Mammary epithelial cell (primary cell): ENCODE data around the gene BAX.

Experiments used
- CTCF ChIP-seq, 2 donors: IDR thresholded peaks in 1 of 2; conservative IDR thresholded peaks in 1 of 2; 2 replicates each; pipeline ENCODE4 v1.5.1; 2011 to 2012; ENCODE audit warnings: inconsistent platforms in 2 of 2, low read length in 2 of 2, mild to moderate bottlenecking in 2 of 2, control low read depth in 1 of 2, low read depth in 1 of 2; ENCODE audit not compliant: insufficient read depth in 1 of 2; ENCODE audit errors: extremely low read depth in 1 of 2
- EZH2 ChIP-seq: IDR thresholded peaks from 2 replicates; pipeline ENCODE4 v1.6.1; 2012; ENCODE audit warnings: low read length, inconsistent platforms, borderline replicate concordance

GRCh38 chr19:48999481-49000325 is 45.0 kb downstream of the BAX start:
- TF ChIP-seq CTCF (conservative IDR thresholded peaks at IDR 0.05 in 1 of 2, IDR thresholded peaks at IDR 0.05 in 1 of 2; ENCODE audit: extremely low read depth in 1 of 2, insufficient read depth in 1 of 2, low read depth in 1 of 2, low read length in 2 of 2) (peak; percentile 79 to 84), EZH2 (no peak)
